Mesendoderm (in vitro differentiated cells): ENCODE measurements around the gene TMEM244.

Source experiments
- DNase-seq: peaks from one replicate; pipeline ENCODE4 v3.0.0; 2013
- H2AK5ac ChIP-seq: 2 replicates; pipeline ENCODE4 v1.6.1; 2013; ENCODE audit warnings: low read length, inconsistent platforms
- H2BK120ac ChIP-seq: 2 replicates; pipeline ENCODE4 v1.6.1; 2013; ENCODE audit warnings: low read depth, mild to moderate bottlenecking, low read length, moderate library complexity, mixed read lengths
- H2BK15ac ChIP-seq: replicated peaks from 2 replicates; pipeline ENCODE4 v1.6.1; 2013; ENCODE audit warnings: low read depth, mild to moderate bottlenecking, moderate library complexity
- H2BK5ac ChIP-seq: 2 replicates; pipeline ENCODE4 v1.6.1; 2013; ENCODE audit warnings: low read length, inconsistent platforms
- H3K18ac ChIP-seq: 2 replicates; pipeline ENCODE4 v1.6.1; 2013; ENCODE audit warnings: mild to moderate bottlenecking, low read length, mixed read lengths
- H3K23ac ChIP-seq: one replicate; pipeline ENCODE4 v1.6.1; 2013; ENCODE audit warnings: low read length
- H3K27ac ChIP-seq: 2 replicates; pipeline ENCODE4 v1.5.1; 2013; ENCODE audit warnings: low read depth, mild to moderate bottlenecking, inconsistent platforms, low read length, moderate library complexity
- H3K27me3 ChIP-seq: 2 replicates; pipeline ENCODE4 v1.6.1; 2013; ENCODE audit warnings: low read length, control low read depth, mild to moderate bottlenecking, inconsistent platforms; ENCODE audit not compliant: insufficient read depth, poor library complexity
- H3K36me3 ChIP-seq: 2 replicates; pipeline ENCODE4 v1.6.1; 2013; ENCODE audit warnings: low read length, inconsistent platforms; ENCODE audit not compliant: control insufficient read depth, insufficient read depth
- H3K4ac ChIP-seq: one replicate; pipeline ENCODE4 v1.6.1; 2013; ENCODE audit warnings: low read depth, mild to moderate bottlenecking, low read length, moderate library complexity
- H3K4me1 ChIP-seq: 2 replicates; pipeline ENCODE4 v1.6.1; 2013; ENCODE audit warnings: low read depth, low read length, inconsistent platforms; ENCODE audit not compliant: control insufficient read depth
- H3K4me2 ChIP-seq: 2 replicates; pipeline ENCODE4 v1.6.1; 2013; ENCODE audit warnings: low read length
- H3K4me3 ChIP-seq: 2 replicates; pipeline ENCODE4 v1.5.1; 2013; ENCODE audit warnings: mild to moderate bottlenecking, low read length
- H3K56ac ChIP-seq: one replicate; pipeline ENCODE4 v1.6.1; 2013; ENCODE audit warnings: low read length
- H3K79me1 ChIP-seq: 2 replicates; pipeline ENCODE4 v1.6.1; 2013; ENCODE audit warnings: low read length, inconsistent platforms
- H3K79me2 ChIP-seq: 2 replicates; pipeline ENCODE4 v1.6.1; 2013; ENCODE audit warnings: mild to moderate bottlenecking, low read length; ENCODE audit not compliant: control insufficient read depth, insufficient read depth
- H3K9ac ChIP-seq: 2 replicates; pipeline ENCODE4 v1.6.1; 2013; ENCODE audit warnings: low read length, inconsistent platforms
- H4K5ac ChIP-seq: one replicate; pipeline ENCODE4 v1.6.1; 2013; ENCODE audit warnings: low read length
- H4K8ac ChIP-seq: one replicate; pipeline ENCODE4 v1.6.1; 2013; ENCODE audit warnings: low read depth, mild to moderate bottlenecking, control low read depth, low read length, moderate library complexity
- WGBS: extraction: QIAGEN DNeasy Blood & Tissue Kit; methylation state at CpG from one replicate; pipeline ENCODE4 v1.1.7; 2013; ENCODE audit warnings: low lambda C conversion rate, missing lambda C conversion rate; ENCODE audit not compliant: insufficient coverage; ENCODE audit errors: extremely low coverage; 5-methylcytosine and 5-hydroxymethylcytosine counted together

TMEM244 gene

GRCh38 chr6:129852257-129852858 is 8.8 kb downstream of the TMEM244 start:
- no peak overlapping the region for H2BK15ac ChIP-seq
- no peak overlapping the region for H2BK5ac ChIP-seq
- H3K79me1 ChIP-seq, result no peaks in the 10 kb centered on the region
- H3K36me3 ChIP-seq, result no peaks in the 10 kb centered on the region
- WGBS, result no CpG with 5 or more reads among the region's 5 CpGs
- H3K27ac ChIP-seq, result no peak overlapping the region
- H3K4me1 ChIP-seq, result no peaks in the 10 kb centered on the region
- no peak overlapping the region for H3K23ac ChIP-seq
- no peak overlapping the region for H3K9ac ChIP-seq
- H3K4me2 ChIP-seq, result no peak overlapping the region
- no peak overlapping the region for H4K8ac ChIP-seq
- no peak overlapping the region for H3K4me3 ChIP-seq
- no peak overlapping the region for H2BK120ac ChIP-seq
- H2AK5ac ChIP-seq, result no peak overlapping the region
- no peaks in the 10 kb centered on the region for H3K27me3 ChIP-seq
- H3K79me2 ChIP-seq, result no peaks in the 10 kb centered on the region
- no peak overlapping the region for H3K56ac ChIP-seq
- no peak overlapping the region for H4K5ac ChIP-seq
- DNase-seq, result no peak
- H3K4ac ChIP-seq, result no peak overlapping the region
- H3K18ac ChIP-seq, result no peak overlapping the region

- Histone ChIP-seq H2AK5ac (no peak overlapping the region), H3K4ac (no peak overlapping the region), H2BK15ac (no peak overlapping the region), H3K27ac (no peak overlapping the region), H3K79me2 (no peaks in the 10 kb centered on the region), H4K8ac (no peak overlapping the region), H3K36me3 (no peaks in the 10 kb centered on the region), H3K4me2 (no peak overlapping the region), H3K4me1 (no peaks in the 10 kb centered on the region), H3K56ac (no peak overlapping the region), H3K79me1 (no peaks in the 10 kb centered on the region), H3K23ac (no peak overlapping the region), H2BK120ac (no peak overlapping the region), H3K9ac (no peak overlapping the region), H3K18ac (no peak overlapping the region), H3K27me3 (no peaks in the 10 kb centered on the region), H2BK5ac (no peak overlapping the region), H3K4me3 (no peak overlapping the region), H4K5ac (no peak overlapping the region)
- DNase-seq, result peak; percentile 12
- WGBS, result no CpG with 5 or more reads among the region's 3 CpGs
Measured at GRCh38 chr6:129849456-129849855, 11.7 kb downstream of the TMEM244 start.

GRCh38 chr6:129846761-129847160 is 14.4 kb downstream of the TMEM244 start:
- no peaks in the 10 kb centered on the region for H3K27me3 ChIP-seq
- H4K5ac ChIP-seq, result no peak overlapping the region
- H3K4me3 ChIP-seq, result no peak overlapping the region
- H3K23ac ChIP-seq, result no peak overlapping the region
- H3K56ac ChIP-seq, result no peak overlapping the region
- H2AK5ac ChIP-seq, result no peak overlapping the region
- no peak overlapping the region for H3K4ac ChIP-seq
- H3K4me1 ChIP-seq, result no peaks in the 10 kb centered on the region
- no peak overlapping the region for H3K27ac ChIP-seq
- H3K4me2 ChIP-seq, result no peak overlapping the region
- H3K79me1 ChIP-seq, result no peaks in the 10 kb centered on the region
- no peak overlapping the region for H2BK5ac ChIP-seq
- H2BK15ac ChIP-seq, result no peak overlapping the region
- DNase-seq, result no peak
- no peak overlapping the region for H4K8ac ChIP-seq
- no peak overlapping the region for H2BK120ac ChIP-seq
- no peak overlapping the region for H3K9ac ChIP-seq
- no peaks in the 10 kb centered on the region for H3K79me2 ChIP-seq
- no peak overlapping the region for H3K18ac ChIP-seq
- no peaks in the 10 kb centered on the region for H3K36me3 ChIP-seq

- Histone ChIP-seq H3K4me1 (no peaks in the 10 kb centered on the region), H3K9ac (no peak overlapping the region), H3K79me1 (no peaks in the 10 kb centered on the region), H3K4me2 (no peak overlapping the region), H2BK120ac (no peak overlapping the region), H3K27me3 (no peaks in the 10 kb centered on the region), H3K36me3 (no peaks in the 10 kb centered on the region), H3K27ac (no peak overlapping the region), H2AK5ac (no peak overlapping the region), H4K5ac (no peak overlapping the region), H3K56ac (no peak overlapping the region), H4K8ac (no peak overlapping the region), H3K23ac (no peak overlapping the region), H2BK15ac (no peak overlapping the region), H3K79me2 (no peaks in the 10 kb centered on the region), H2BK5ac (no peak overlapping the region), H3K4ac (no peak overlapping the region), H3K18ac (no peak overlapping the region), H3K4me3 (no peak overlapping the region)
- DNase-seq, result no peak
- WGBS, result no CpG with 5 or more reads among the region's 2 CpGs
Measured at GRCh38 chr6:129845696-129846095, 15.4 kb downstream of the TMEM244 start.

- no peak overlapping the region for H2BK15ac ChIP-seq
- no peak overlapping the region for H4K5ac ChIP-seq
- no peak overlapping the region for H3K9ac ChIP-seq
- no peak overlapping the region for H3K4me3 ChIP-seq
- no peak overlapping the region for H3K27ac ChIP-seq
- H3K79me2 ChIP-seq, result no peaks in the 10 kb centered on the region
- H3K4me1 ChIP-seq, result no peaks in the 10 kb centered on the region
- no peak overlapping the region for H3K23ac ChIP-seq
- H3K18ac ChIP-seq, result peak overlapping the region; percentile 60
- WGBS, result no CpG with 5 or more reads among the region's 10 CpGs
- H3K56ac ChIP-seq, result no peak overlapping the region
- H3K79me1 ChIP-seq, result no peaks in the 10 kb centered on the region
- peak overlapping the region; percentile 55 for H3K4ac ChIP-seq
- H3K27me3 ChIP-seq, result no peaks in the 10 kb centered on the region
- no peak overlapping the region for H2BK120ac ChIP-seq
- H2AK5ac ChIP-seq, result no peak overlapping the region
- H3K36me3 ChIP-seq, result no peaks in the 10 kb centered on the region
- no peak overlapping the region for H4K8ac ChIP-seq
- H3K4me2 ChIP-seq, result no peak overlapping the region
- peak; percentile 96 for DNase-seq
- H2BK5ac ChIP-seq, result no peak overlapping the region
Measured at GRCh38 chr6:129844118-129844891, 16.8 kb downstream of the TMEM244 start.

- DNase-seq, result no peak
- WGBS, result no CpG with 5 or more reads among the region's 5 CpGs
- H3K27me3 ChIP-seq, result no peaks in the 10 kb centered on the region
Measured at GRCh38 chr6:129843573-129843972, 17.5 kb downstream of the TMEM244 start.

More at GRCh38 chr6:129843573-129843972, 17.5 kb downstream of the TMEM244 start:
- H3K36me3 ChIP-seq, result no peaks in the 10 kb centered on the region
- peak overlapping the region; percentile 19 for H2BK15ac ChIP-seq
- no peak overlapping the region for H3K27ac ChIP-seq
- H3K4me1 ChIP-seq, result no peaks in the 10 kb centered on the region
- no peak overlapping the region for H3K18ac ChIP-seq
- H3K4me2 ChIP-seq, result no peak overlapping the region
- no peak overlapping the region for H3K23ac ChIP-seq
- H3K56ac ChIP-seq, result no peak overlapping the region
- no peak overlapping the region for H2AK5ac ChIP-seq
- no peaks in the 10 kb centered on the region for H3K79me2 ChIP-seq
- no peak overlapping the region for H3K9ac ChIP-seq
- no peak overlapping the region for H3K4ac ChIP-seq
- no peak overlapping the region for H3K4me3 ChIP-seq
- H4K5ac ChIP-seq, result no peak overlapping the region
- H2BK5ac ChIP-seq, result no peak overlapping the region
- H4K8ac ChIP-seq, result no peak overlapping the region
- H3K79me1 ChIP-seq, result no peaks in the 10 kb centered on the region
- H2BK120ac ChIP-seq, result no peak overlapping the region
